WTC11 (cell line): ENCODE data around the gene SLC2A4RG. TPM values are rescaled to one million over a fixed set of nuclear protein-coding genes. Genes with fewer than 3 reads are reported as not detected.
A peak's percentile ranks its signal among the peaks of the same experiment; 100 is the strongest.

Experiments used
- ATAC-seq: fragments of 200-7000 bp; cut with Tn5 transposase; 2 replicates; pipeline ENCODE4 v1.10.0; 2021; ENCODE audit warnings: mild to moderate bottlenecking, moderate library complexity
- CTCF ChIA-PET: fragments of 300-600 bp; sonication (Branson Sonifier 250); formaldehyde crosslinking; loops from one replicate; lab custom pipeline; 2021; ENCODE audit warnings: antibody characterized with exemption; lab: Charles Lee
- POLR2A ChIA-PET: fragments of 350-600 bp; sonication (Branson Sonifier 250); formaldehyde crosslinking; loops from one replicate; lab custom pipeline; 2021; ENCODE audit warnings: antibody characterized with exemption; lab: Charles Lee
- DNase-seq: peaks from one replicate; pipeline ENCODE4 v3.0.0; 2021; ENCODE audit warnings: low spot score
- H3K27ac Mint-ChIP-seq: 2 replicates; pipeline ENCODE4 v1.8.0; 2021; ENCODE audit warnings: mixed read lengths
- H3K27me3 Mint-ChIP-seq: 2 replicates; pipeline ENCODE4 v1.8.0; 2021; ENCODE audit warnings: low read depth, mild to moderate bottlenecking, moderate library complexity, mixed read lengths
- H3K36me3 Mint-ChIP-seq: 2 replicates; pipeline ENCODE4 v1.8.0; 2021; ENCODE audit warnings: mixed read lengths
- H3K4me1 Mint-ChIP-seq: 2 replicates; pipeline ENCODE4 v1.8.0; 2022; ENCODE audit warnings: mixed read lengths
- H3K4me3 Mint-ChIP-seq: 2 replicates; pipeline ENCODE4 v1.8.0; 2021; ENCODE audit warnings: mild to moderate bottlenecking, moderate library complexity, mixed read lengths
- H3K9me3 Mint-ChIP-seq: 2 replicates; pipeline ENCODE4 v1.8.0; 2021; ENCODE audit warnings: mixed read lengths
- EMX1 ChIP-seq: fragments of 250-450 bp; sonication (Bioruptor Pico); IDR thresholded peaks from 2 replicates; pipeline ENCODE4 v1.8.0; 2021; ENCODE audit warnings: mild to moderate bottlenecking
- ERG ChIP-seq: fragments of 250-450 bp; sonication (Bioruptor Pico); IDR thresholded peaks from 2 replicates; pipeline ENCODE4 v1.8.0; 2021; ENCODE audit warnings: mild to moderate bottlenecking
- FOXP4 ChIP-seq: sonication (generic); formaldehyde crosslinking; IDR thresholded peaks from 2 replicates; pipeline ENCODE4 v1.8.0; 2022; ENCODE audit warnings: mild to moderate bottlenecking, missing genetic modification reagents
- GABPB1 ChIP-seq: sonication (generic); formaldehyde crosslinking; IDR thresholded peaks from 2 replicates; pipeline ENCODE4 v1.8.1; 2023; ENCODE audit warnings: mild to moderate bottlenecking, missing genetic modification reagents
- IRF2 ChIP-seq: sonication (generic); formaldehyde crosslinking; IDR thresholded peaks from 2 replicates; pipeline ENCODE4 v1.8.0; 2022; ENCODE audit warnings: low read depth, missing genetic modification reagents, borderline replicate concordance
- MYBL2 ChIP-seq: sonication (generic); formaldehyde crosslinking; IDR thresholded peaks from 2 replicates; pipeline ENCODE4 v1.8.1; 2023; ENCODE audit warnings: mild to moderate bottlenecking, moderate library complexity, missing genetic modification reagents
- SMAD3 ChIP-seq: sonication (generic); formaldehyde crosslinking; IDR thresholded peaks from 2 replicates; pipeline ENCODE4 v1.8.0; 2022; ENCODE audit warnings: missing genetic modification reagents, mild to moderate bottlenecking, borderline replicate concordance
- SP1 ChIP-seq: sonication (generic); formaldehyde crosslinking; conservative IDR thresholded peaks from 2 replicates; pipeline ENCODE4 v1.8.1; 2022; ENCODE audit warnings: missing genetic modification reagents
- TCF7 ChIP-seq: sonication (generic); formaldehyde crosslinking; IDR thresholded peaks from 2 replicates; pipeline ENCODE4 v1.8.0; 2022; ENCODE audit warnings: mild to moderate bottlenecking, low read depth, missing genetic modification reagents, moderate library complexity
- TEAD1 ChIP-seq: sonication (generic); formaldehyde crosslinking; IDR thresholded peaks from 2 replicates; pipeline ENCODE4 v1.8.0; 2022; ENCODE audit warnings: mild to moderate bottlenecking, missing genetic modification reagents
- TP53 ChIP-seq: sonication (generic); formaldehyde crosslinking; IDR thresholded peaks from 2 replicates; pipeline ENCODE4 v1.8.1; 2023; ENCODE audit warnings: mild to moderate bottlenecking, missing genetic modification reagents
- ZBTB43 ChIP-seq: sonication (generic); formaldehyde crosslinking; IDR thresholded peaks from 2 replicates; pipeline ENCODE4 v1.8.1; 2023; ENCODE audit warnings: mild to moderate bottlenecking, missing genetic modification reagents
- ZNF396 ChIP-seq: fragments of 250-450 bp; sonication (Bioruptor Pico); IDR thresholded peaks from 2 replicates; pipeline ENCODE4 v1.8.0; 2021; ENCODE audit warnings: mild to moderate bottlenecking, moderate library complexity, borderline replicate concordance
- ZNF416 ChIP-seq: fragments of 250-450 bp; sonication (Bioruptor Pico); IDR thresholded peaks from 2 replicates; pipeline ENCODE4 v1.9.0; 2021; ENCODE audit warnings: mild to moderate bottlenecking, inconsistent platforms
- total RNA-seq: library from RNA; stranded (reverse); gene quantifications from 3 replicates; pipeline ENCODE4 v1.2.3, GENCODE V29; 2021
- TF ChIP-seq, protein P1 (sequence below): sonication (generic); formaldehyde crosslinking; IDR thresholded peaks from 2 replicates; pipeline ENCODE4 v1.8.1; 2023; ENCODE audit warnings: mild to moderate bottlenecking, missing genetic modification reagents, moderate library complexity
- TF ChIP-seq, protein P2 (sequence below): sonication (generic); formaldehyde crosslinking; IDR thresholded peaks from 2 replicates; pipeline ENCODE4 v1.8.0; 2022; ENCODE audit warnings: mild to moderate bottlenecking, missing genetic modification reagents
- TF ChIP-seq, protein P3 (sequence below): fragments of 200-600 bp; IDR thresholded peaks from 2 replicates; pipeline ENCODE4 v1.8.0; 2022; ENCODE audit warnings: antibody characterized with exemption
- TF ChIP-seq, protein P4 (sequence below): sonication (generic); formaldehyde crosslinking; IDR thresholded peaks from 2 replicates; pipeline ENCODE4 v1.8.1; 2022; ENCODE audit warnings: missing genetic modification reagents, borderline replicate concordance
- TF ChIP-seq, protein P5 (sequence below): sonication (generic); formaldehyde crosslinking; IDR thresholded peaks from 2 replicates; pipeline ENCODE4 v1.8.0; 2022; ENCODE audit warnings: missing genetic modification reagents
- TF ChIP-seq, protein P6 (sequence below): sonication (generic); formaldehyde crosslinking; IDR thresholded peaks from 2 replicates; pipeline ENCODE4 v1.8.1; 2022; ENCODE audit warnings: mild to moderate bottlenecking, missing genetic modification reagents, moderate library complexity, borderline replicate concordance
- TF ChIP-seq, protein P7 (sequence below): sonication (generic); formaldehyde crosslinking; conservative IDR thresholded peaks from 2 replicates; pipeline ENCODE4 v1.8.1; 2022; ENCODE audit warnings: mild to moderate bottlenecking, missing genetic modification reagents

The SLC2A4RG gene
- total RNA-seq, 1 experiment from 2014 or later: 43.3 TPM

GRCh38 chr20:63738687-63739129 is 868 bp upstream of the SLC2A4RG start:
- CTCF ChIA-PET: interaction anchor here (0.6 to 2.2 kb wide), 12 partner anchors 11 to 242 kb away, joined by 3 to 10 read pairs (median 4); partner anchors contain the start of genes ARFRP1, PRPF6, TPD52L2 and ZGPAT
- Mint-ChIP-seq H3K4me1 (no peaks in the 10 kb centered on the region), H3K4me3 (peak overlapping the region; percentile 31), H3K36me3 (peaks cover 6% of the 10 kb centered on the region; the same call in 1 of the 2 replicates), H3K27ac (no peak overlapping the region), H3K27me3 (no peaks in the 10 kb centered on the region), H3K9me3 (no peaks in the 10 kb centered on the region)
- peak; percentile 73 for DNase-seq
- POLR2A ChIA-PET: interaction anchor here (0.6 to 1.5 kb wide), 3 partner anchors 31 to 230 kb away, joined by 5 to 7 read pairs (median 6); partner anchors contain the start of genes ARFRP1, TPD52L2 and ZGPAT
- ATAC-seq: peak; percentile 11
- TF ChIP-seq ZBTB43 (CRISPR knock-in tag) (no peak), SMAD3 (CRISPR knock-in tag) (no peak), GABPB1 (CRISPR knock-in tag) (peak; percentile 8; the same call in 1 of the 2 replicates), ZNF416 (CRISPR knock-in tag) (no peak), FOXP4 (CRISPR knock-in tag) (no peak), MYBL2 (CRISPR knock-in tag) (no peak), ERG (CRISPR knock-in tag) (no peak), TP53 (CRISPR knock-in tag) (no peak), IRF2 (CRISPR knock-in tag) (no peak), TCF7 (no peak), SP1 (0 out of 2 replicates have a peak, but pooled peaks have one; percentile 17), EMX1 (CRISPR knock-in tag) (no peak), TEAD1 (CRISPR knock-in tag) (no peak), ZNF396 (CRISPR knock-in tag) (no peak)
- TF ChIP-seq, protein P1, sequence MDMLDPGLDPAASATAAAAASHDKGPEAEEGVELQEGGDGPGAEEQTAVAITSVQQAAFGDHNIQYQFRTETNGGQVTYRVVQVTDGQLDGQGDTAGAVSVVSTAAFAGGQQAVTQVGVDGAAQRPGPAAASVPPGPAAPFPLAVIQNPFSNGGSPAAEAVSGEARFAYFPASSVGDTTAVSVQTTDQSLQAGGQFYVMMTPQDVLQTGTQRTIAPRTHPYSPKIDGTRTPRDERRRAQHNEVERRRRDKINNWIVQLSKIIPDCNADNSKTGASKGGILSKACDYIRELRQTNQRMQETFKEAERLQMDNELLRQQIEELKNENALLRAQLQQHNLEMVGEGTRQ (CRISPR knock-in tag): no peak
- TF ChIP-seq, protein P2, sequence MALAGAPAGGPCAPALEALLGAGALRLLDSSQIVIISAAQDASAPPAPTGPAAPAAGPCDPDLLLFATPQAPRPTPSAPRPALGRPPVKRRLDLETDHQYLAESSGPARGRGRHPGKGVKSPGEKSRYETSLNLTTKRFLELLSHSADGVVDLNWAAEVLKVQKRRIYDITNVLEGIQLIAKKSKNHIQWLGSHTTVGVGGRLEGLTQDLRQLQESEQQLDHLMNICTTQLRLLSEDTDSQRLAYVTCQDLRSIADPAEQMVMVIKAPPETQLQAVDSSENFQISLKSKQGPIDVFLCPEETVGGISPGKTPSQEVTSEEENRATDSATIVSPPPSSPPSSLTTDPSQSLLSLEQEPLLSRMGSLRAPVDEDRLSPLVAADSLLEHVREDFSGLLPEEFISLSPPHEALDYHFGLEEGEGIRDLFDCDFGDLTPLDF (CRISPR knock-in tag): no peak
- TF ChIP-seq, protein P3, sequence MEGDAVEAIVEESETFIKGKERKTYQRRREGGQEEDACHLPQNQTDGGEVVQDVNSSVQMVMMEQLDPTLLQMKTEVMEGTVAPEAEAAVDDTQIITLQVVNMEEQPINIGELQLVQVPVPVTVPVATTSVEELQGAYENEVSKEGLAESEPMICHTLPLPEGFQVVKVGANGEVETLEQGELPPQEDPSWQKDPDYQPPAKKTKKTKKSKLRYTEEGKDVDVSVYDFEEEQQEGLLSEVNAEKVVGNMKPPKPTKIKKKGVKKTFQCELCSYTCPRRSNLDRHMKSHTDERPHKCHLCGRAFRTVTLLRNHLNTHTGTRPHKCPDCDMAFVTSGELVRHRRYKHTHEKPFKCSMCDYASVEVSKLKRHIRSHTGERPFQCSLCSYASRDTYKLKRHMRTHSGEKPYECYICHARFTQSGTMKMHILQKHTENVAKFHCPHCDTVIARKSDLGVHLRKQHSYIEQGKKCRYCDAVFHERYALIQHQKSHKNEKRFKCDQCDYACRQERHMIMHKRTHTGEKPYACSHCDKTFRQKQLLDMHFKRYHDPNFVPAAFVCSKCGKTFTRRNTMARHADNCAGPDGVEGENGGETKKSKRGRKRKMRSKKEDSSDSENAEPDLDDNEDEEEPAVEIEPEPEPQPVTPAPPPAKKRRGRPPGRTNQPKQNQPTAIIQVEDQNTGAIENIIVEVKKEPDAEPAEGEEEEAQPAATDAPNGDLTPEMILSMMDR: no peak
- TF ChIP-seq, protein P4, sequence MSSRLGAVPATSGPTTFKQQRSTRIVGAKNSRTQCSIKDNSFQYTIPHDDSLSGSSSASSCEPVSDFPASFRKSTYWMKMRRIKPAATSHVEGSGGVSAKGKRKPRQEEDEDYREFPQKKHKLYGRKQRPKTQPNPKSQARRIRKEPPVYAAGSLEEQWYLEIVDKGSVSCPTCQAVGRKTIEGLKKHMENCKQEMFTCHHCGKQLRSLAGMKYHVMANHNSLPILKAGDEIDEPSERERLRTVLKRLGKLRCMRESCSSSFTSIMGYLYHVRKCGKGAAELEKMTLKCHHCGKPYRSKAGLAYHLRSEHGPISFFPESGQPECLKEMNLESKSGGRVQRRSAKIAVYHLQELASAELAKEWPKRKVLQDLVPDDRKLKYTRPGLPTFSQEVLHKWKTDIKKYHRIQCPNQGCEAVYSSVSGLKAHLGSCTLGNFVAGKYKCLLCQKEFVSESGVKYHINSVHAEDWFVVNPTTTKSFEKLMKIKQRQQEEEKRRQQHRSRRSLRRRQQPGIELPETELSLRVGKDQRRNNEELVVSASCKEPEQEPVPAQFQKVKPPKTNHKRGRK (CRISPR knock-in tag): no peak
- TF ChIP-seq, protein P5, sequence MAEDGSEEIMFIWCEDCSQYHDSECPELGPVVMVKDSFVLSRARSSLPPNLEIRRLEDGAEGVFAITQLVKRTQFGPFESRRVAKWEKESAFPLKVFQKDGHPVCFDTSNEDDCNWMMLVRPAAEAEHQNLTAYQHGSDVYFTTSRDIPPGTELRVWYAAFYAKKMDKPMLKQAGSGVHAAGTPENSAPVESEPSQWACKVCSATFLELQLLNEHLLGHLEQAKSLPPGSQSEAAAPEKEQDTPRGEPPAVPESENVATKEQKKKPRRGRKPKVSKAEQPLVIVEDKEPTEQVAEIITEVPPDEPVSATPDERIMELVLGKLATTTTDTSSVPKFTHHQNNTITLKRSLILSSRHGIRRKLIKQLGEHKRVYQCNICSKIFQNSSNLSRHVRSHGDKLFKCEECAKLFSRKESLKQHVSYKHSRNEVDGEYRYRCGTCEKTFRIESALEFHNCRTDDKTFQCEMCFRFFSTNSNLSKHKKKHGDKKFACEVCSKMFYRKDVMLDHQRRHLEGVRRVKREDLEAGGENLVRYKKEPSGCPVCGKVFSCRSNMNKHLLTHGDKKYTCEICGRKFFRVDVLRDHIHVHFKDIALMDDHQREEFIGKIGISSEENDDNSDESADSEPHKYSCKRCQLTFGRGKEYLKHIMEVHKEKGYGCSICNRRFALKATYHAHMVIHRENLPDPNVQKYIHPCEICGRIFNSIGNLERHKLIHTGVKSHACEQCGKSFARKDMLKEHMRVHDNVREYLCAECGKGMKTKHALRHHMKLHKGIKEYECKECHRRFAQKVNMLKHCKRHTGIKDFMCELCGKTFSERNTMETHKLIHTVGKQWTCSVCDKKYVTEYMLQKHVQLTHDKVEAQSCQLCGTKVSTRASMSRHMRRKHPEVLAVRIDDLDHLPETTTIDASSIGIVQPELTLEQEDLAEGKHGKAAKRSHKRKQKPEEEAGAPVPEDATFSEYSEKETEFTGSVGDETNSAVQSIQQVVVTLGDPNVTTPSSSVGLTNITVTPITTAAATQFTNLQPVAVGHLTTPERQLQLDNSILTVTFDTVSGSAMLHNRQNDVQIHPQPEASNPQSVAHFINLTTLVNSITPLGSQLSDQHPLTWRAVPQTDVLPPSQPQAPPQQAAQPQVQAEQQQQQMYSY (CRISPR knock-in tag): peak; percentile 24; the same call in 1 of the 2 replicates
- TF ChIP-seq, protein P6, sequence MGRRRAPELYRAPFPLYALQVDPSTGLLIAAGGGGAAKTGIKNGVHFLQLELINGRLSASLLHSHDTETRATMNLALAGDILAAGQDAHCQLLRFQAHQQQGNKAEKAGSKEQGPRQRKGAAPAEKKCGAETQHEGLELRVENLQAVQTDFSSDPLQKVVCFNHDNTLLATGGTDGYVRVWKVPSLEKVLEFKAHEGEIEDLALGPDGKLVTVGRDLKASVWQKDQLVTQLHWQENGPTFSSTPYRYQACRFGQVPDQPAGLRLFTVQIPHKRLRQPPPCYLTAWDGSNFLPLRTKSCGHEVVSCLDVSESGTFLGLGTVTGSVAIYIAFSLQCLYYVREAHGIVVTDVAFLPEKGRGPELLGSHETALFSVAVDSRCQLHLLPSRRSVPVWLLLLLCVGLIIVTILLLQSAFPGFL: no peak
- TF ChIP-seq, protein P7, sequence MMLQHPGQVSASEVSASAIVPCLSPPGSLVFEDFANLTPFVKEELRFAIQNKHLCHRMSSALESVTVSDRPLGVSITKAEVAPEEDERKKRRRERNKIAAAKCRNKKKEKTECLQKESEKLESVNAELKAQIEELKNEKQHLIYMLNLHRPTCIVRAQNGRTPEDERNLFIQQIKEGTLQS: no peak
